Activated CD8-positive, alpha-beta memory T cell treated with anti-CD3 and anti-CD28 coated beads for 1 hour (primary cell): Measurements from ENCODE around the gene KRT37.
"Not testable (repeated sequence)": the region's sequence is repeated elsewhere in the genome, so short reads cannot be mapped to it uniquely, and the experiment has no call there.

Experiments used
- DNase-seq, 2 donors: peaks; one replicate each; pipeline ENCODE4 v3.0.0-alpha.2; 2020; ENCODE audit warnings: low read depth in 1 of 2; ENCODE audit errors: extremely low read depth in 1 of 2

Gene KRT37

GRCh38 chr17:41437254-41437653, 12.9 kb upstream of the KRT37 start:
- no peak for DNase-seq

- DNase-seq, result no peak
These were observed 10.0 kb upstream of the KRT37 start for GRCh38 chr17:41434415-41434814.

- no peak for DNase-seq
These were observed 9.6 kb upstream of the KRT37 start for GRCh38 chr17:41434005-41434404.

GRCh38 chr17:41433586-41433985, 9.2 kb upstream of the KRT37 start:
- DNase-seq, result no peak

GRCh38 chr17:41430376-41430775, 6.0 kb upstream of the KRT37 start:
- DNase-seq, result not testable (repeated sequence)

- DNase-seq, result no peak
These were observed 5.3 kb upstream of the KRT37 start for GRCh38 chr17:41429667-41430066.

GRCh38 chr17:41428591-41429291, 4.4 kb upstream of the KRT37 start:
- no peak for DNase-seq

- not testable (repeated sequence) for DNase-seq
These were observed 1.8 kb downstream of the KRT37 start for GRCh38 chr17:41422586-41422985.

GRCh38 chr17:41421617-41422016, 2.8 kb downstream of the KRT37 start:
- DNase-seq, result no peak

- DNase-seq, result no peak
These were observed 3.3 kb downstream of the KRT37 start for GRCh38 chr17:41421116-41421515.

- DNase-seq, result no peak
These were observed 4.3 kb downstream of the KRT37 start for GRCh38 chr17:41420134-41420533.

- DNase-seq, result no peak
These were observed 4.7 kb downstream of the KRT37 start for GRCh38 chr17:41419716-41420115.

- DNase-seq, result no peak
These were observed 6.1 kb downstream of the KRT37 start for GRCh38 chr17:41418116-41418860.

GRCh38 chr17:41417576-41418015, 6.8 kb downstream of the KRT37 start:
- no peak for DNase-seq

GRCh38 chr17:41417127-41417526, 7.3 kb downstream of the KRT37 start:
- DNase-seq, result no peak

GRCh38 chr17:41416479-41416878, 7.9 kb downstream of the KRT37 start:
- DNase-seq, result no peak

- DNase-seq, result no peak
These were observed 8.5 kb downstream of the KRT37 start for GRCh38 chr17:41415833-41416335.

GRCh38 chr17:41415411-41415810, 9.0 kb downstream of the KRT37 start:
- no peak for DNase-seq

- DNase-seq, result no peak
These were observed 10.4 kb downstream of the KRT37 start for GRCh38 chr17:41413982-41414381.

GRCh38 chr17:41413353-41413957, 10.9 kb downstream of the KRT37 start:
- DNase-seq, result no peak

GRCh38 chr17:41411072-41411840, 13.1 kb downstream of the KRT37 start:
- no peak for DNase-seq
